Left cardiac atrium (tissue), 4 donors: Measurements from ENCODE around the gene KDM5A. TPM values are rescaled to one million over a fixed set of nuclear protein-coding genes. Genes with fewer than 3 reads are reported as not detected.
"Not testable (repeated sequence)": the region's sequence is repeated elsewhere in the genome, so short reads cannot be mapped to it uniquely, and the experiment has no call there.

Experiments
- ATAC-seq, 2 donors: fragments of 200-7000 bp; cut with Tn5 transposase; one replicate each; pipeline ENCODE4 v1.9.1; 2020; ENCODE audit warnings: mild to moderate bottlenecking in 2 of 2, moderate library complexity in 2 of 2
- DNase-seq: peaks from one replicate; pipeline ENCODE4 v3.0.0-alpha.2; 2020
- intact Hi-C, 2 donors: fragments of 100-400 bp; cut with DNase I; formaldehyde crosslinking; loops; one replicate each; pipeline versions ENCODE4 v1.14.1 to v1.15.1; 2022 to 2023
- long read RNA-seq: library from polyadenylated mRNA; unstranded; transcript quantifications from one replicate; pipeline ENCODE4 v2.0.0, GENCODE V29; 2021
- total RNA-seq, 2 donors: library from RNA; stranded (reverse); fragmentation: NEBNext Ultra II Directional; extraction: Animal tissue kit (Norgen Biotek cat#: 25700); gene quantifications; one replicate each; pipeline ENCODE4 v1.2.1, GENCODE V29; 2021
- donor health status: DM: no; HTN: yes; CAD: no.
- donor health status: DM: no; HTN: yes; CAD: no; lungs with severe emphysema.
- donor health status: DM: yes; HTN: yes; CAD: no.
- donor health status: Dilated cardiomyopathy.

The KDM5A gene
- 10 to 100 TPM; 36.5 to 38.1 TPM for total RNA-seq
- long read RNA-seq, partial matches to known transcripts: 24 of 28 reads
- long read RNA-seq, other reads (novel, unspliced or antisense): 4 of 28 reads

DNA sequence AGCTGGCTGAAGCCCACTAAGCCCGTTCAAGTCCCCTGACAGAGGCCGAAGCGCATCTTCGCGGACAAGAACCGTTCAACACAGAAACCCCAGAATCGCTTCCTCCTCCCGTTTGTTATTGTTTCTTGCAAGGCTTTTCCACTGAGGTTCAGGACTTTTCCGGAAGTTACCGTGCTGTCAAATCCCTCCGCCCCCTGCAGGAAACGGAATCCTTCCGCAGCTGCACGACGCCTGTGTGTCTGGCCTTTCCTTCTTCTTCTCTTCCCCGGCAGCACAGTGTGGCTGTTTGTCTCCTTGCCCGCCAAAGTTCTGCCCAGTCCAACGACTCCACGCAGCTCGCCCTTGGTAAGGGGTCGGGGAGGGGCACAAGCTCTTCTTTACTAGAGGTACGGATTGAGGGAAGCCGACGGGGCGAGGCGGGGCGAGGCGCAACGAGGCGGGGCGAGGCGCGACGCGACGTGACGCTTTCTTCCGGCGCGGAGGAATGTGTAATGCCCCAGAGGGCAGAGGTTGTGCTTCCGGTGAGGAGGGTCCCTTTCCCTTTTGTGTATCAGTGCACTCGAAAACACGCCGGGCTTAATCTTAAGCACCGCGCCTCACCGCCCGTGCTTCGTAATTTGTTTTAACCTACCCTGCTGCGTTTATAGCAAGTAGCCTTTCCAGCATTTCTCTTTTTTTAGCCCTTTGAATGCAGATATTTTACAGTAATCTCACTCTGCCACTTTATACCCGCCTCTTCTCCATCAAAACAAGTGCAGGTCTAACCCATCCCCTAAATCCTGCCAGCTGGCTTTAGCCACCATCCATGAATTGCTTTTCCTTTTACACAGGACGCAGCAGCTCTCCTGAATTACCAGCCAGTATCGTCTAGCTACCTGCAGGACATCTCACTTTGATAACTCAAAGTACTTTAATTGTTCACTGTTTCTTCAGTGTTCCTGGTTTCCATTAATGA, at the start of gene KDM5A:
KDM5A (minus strand) TSS at position 179 of the 955 bp plus-strand sequence. CDS start 229 bp downstream, outside the sequence.
- peak; percentile 90 for DNase-seq
- intact Hi-C loops: no loop called here
- peak; percentile 99 for ATAC-seq

DNA sequence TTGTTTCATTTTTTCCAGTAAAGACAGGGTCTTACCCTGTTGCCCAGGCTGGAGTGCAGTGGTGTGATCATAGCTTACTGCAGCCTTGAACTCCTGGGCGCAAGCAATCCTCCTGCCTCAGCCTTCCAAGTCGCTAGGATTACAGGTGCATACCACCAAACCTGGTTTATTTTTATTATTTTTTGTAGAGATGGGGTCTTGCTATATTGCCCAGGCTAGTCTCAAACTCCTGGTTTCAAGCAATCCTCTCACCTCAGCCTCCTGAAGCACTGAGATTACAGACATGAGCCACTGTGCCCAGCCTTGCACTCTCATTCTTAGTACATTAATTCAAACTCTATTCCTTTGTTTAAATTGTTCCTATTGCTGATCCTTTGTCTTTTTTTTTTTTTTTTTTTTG, 46.6 kb upstream of the KDM5A start:
- ATAC-seq, intact Hi-C loops: not testable (repeated sequence)

GRCh38 chr12:422526-422925, 33.4 kb upstream of the KDM5A start:
- DNase-seq: no peak
- intact Hi-C loops: no loop called here
- ATAC-seq: no peak

More for the DNA sequence above, 46.6 kb upstream of the KDM5A start:
- not testable (repeated sequence) for DNase-seq

- DNase-seq (no peak), ATAC-seq (no peak)
- intact Hi-C loops: no loop called here
Measured at GRCh38 chr12:418432-418831, 29.3 kb upstream of the KDM5A start.

DNA sequence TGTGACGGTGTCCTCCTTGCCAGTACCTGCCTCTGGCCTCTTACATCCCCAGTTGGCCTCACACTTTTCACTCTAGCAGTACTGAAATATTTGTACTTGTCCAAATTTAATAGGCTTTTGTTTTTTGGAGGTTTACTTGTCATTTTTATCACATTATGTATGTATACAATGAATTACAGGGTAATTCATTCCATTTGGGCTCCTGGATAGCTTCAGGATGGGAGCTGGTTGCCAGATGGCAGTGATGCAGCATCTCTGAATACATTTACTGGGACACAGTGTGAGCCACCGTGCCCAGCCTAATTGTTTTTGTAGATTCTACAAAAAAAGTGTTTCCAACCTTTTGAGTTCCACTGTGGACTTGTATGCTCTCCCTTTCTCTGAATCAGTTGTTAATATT, 25.7 kb upstream of the KDM5A start:
- no peak for ATAC-seq
- DNase-seq: no peak
- intact Hi-C loops: no loop called here

DNA sequence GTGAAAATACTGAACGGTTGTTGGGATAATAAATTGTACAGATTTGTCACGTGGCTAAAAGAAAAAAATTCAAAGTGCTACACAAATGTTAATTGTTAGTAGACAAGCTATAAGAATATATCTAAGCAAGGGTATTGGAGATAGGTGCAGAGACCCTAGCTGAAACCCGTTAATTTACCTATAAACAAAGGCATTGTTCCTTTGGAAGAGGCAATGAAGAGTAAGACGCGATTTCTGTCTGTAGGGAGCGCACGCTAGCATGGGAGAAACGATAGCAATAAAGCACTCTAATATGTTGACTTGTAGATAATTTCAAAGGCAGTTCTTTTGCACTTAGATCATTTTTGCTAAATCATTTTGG, 12.9 kb upstream of the KDM5A start:
- intact Hi-C loops: no loop called here
- ATAC-seq (no peak), DNase-seq (no peak)

DNA sequence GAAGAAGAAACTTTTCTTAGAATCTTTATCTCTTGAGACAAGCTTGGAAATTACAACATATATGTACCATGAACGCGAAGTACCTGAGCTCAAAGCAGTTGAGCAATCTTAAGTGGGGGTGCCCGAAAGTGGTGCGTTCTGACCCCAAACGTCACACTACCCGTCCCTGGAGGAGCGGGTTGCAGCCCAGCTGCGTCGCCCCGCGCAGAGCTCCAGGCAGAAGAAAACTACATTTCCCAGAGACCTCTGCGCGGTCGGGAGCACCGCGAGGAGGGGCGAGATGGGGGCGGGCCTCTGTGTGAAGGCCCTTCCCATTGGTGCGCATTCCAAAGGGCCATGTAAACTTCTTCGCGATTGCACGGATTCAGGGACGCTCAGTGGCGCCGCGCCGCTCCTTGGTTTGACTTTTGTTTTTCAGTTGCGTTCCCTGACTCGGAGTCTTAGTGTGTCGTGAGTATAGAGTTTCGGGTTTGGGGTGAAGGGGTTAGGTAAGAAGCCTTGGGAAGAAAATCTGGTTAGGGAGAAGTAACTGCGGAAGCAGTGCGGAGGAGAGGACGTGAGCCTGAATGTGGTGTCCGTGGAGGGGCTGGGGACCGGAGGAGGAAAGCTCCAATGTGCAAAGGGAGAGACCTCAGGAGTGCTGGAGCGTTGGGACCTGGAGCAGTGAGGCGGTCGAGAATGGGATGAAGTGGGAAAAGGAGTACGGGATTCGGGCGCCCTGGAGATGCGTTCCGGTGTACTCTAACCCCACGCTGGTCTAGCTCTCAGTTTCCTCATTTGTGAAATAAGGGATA, 12.3 kb upstream of the KDM5A start, which contains the start of gene CCDC77:
CCDC77 (plus strand) TSS at position 410 of the 794 bp plus-strand sequence. CDS start 7,740 bp downstream, outside the sequence.
- ATAC-seq: peak; percentile 100
- intact Hi-C loops: no loop called here
- DNase-seq: peak; percentile 89

GRCh38 chr12:400828-401227, 11.7 kb upstream of the KDM5A start:
- ATAC-seq (no peak), DNase-seq (no peak)
- intact Hi-C loops: no loop called here

DNA sequence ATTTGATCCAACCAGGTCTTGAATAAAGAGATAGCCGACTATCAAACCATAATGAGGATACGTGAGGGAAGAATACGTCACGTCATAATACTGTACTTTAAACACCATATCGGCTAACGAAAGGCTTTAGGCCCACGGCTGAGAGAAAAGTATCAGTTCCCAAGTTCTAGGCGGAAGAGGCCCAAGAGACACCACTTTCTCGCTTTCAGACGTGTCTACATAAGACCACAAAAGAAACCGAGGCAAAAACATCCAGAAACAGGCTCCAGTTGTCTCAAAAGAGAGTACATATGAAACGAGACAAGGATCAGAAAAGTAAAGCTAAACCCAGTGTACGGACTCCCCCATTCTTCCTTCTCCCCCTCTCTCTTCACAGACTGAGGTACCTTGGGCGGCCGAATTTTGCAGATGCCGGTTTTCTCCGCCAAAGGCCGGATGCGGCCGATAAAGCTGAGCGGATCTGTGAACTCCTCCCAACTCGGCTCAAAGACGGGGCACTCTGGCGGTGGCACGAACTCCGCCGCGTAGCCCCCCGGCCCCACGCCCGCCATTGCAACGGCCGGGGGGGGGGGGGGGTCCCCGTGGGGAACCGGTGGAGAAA, 479 bp downstream of the KDM5A start:
- intact Hi-C loops: no loop called here
- peak; percentile 32 to 51 for ATAC-seq

DNA sequence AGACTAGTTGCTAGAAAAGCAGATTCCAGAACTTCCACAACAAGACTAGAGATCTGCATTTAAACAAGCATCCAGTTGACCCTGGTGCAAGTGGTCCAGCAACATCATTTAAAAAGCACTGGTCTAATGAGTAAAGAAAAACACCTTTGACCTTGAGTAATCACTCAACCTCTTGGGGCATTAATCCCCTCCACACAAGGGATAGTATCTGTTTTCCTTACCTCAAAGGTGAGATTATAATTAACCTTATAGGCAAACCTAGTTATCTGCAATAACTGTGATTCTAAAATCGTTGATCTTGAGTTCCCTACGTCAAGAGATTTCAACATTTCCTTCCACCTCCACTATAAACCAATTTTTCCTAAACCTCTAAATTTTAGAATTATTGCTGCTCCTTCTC, 1.1 kb downstream of the KDM5A start:
- no peak for DNase-seq
- intact Hi-C loops: no loop called here

More for the DNA sequence above, 479 bp downstream of the KDM5A start:
- no peak for DNase-seq

DNA sequence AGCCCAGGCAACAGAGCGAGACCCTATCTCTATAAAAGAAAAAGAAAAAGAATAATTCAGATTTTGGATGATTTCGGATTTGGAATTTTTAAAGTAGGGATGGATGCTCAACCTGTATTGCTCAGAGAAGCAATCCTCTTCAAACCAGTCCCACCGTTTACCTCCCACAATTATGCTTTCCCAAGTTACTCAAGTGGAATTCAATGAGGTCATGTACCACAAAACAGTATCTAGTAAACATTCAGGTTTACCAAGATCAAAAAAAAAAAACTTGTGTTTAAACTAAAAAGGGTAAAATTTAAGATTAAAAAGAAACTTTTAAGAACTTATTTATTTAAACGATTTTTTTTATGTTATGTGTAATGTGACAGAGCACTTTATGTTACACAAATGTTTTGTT, 2.5 kb downstream of the KDM5A start:
- intact Hi-C loops: no loop called here
- ATAC-seq (no peak), DNase-seq (no peak)

More for the DNA sequence above, 1.1 kb downstream of the KDM5A start:
- no peak for ATAC-seq

GRCh38 chr12:370739-371485, 18.2 kb downstream of the KDM5A start:
- DNase-seq, intact Hi-C loops, ATAC-seq: not testable (repeated sequence)

DNA sequence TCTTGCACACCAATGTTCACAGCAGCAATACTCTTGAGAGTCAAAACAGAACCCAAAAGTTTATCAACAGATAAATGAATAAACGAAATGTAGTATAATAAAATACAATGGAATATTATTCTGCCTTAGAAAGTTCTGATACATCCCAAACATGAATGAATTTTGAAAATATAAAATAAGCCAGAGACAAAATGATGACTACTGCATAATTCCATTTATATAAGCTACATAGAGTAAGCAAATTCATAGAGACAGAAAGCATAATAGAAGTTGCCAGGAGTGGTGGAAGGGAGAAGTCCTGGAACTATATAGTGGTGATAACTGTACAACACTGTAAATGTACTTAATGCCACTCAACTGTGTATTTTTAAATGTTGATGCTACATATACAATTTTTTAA, 21.1 kb downstream of the KDM5A start:
- no peak for DNase-seq
- ATAC-seq: no peak
- intact Hi-C loops: no loop called here

DNA sequence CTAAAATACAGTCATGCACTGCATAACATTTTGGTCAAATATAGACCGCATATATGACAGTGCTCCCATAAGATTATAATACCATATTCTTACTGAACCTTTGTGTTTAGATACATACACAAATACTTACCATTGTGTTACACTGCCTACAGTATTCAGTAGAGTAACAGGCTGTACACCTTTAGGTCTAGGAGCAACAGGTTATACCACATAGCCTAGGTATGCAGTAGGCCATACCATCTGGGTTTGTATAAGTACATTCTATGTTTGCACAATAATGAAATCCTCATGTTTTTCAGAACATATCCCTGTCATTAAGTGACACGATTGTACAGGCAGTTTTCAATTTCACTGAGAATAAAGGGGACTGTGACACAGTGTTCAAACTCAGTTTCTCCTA, 22.3 kb downstream of the KDM5A start:
- intact Hi-C loops: no loop called here
- no peak for DNase-seq
- no peak for ATAC-seq

GRCh38 chr12:359091-359490, 30.0 kb downstream of the KDM5A start:
- intact Hi-C loops: no loop called here
- ATAC-seq (no peak), DNase-seq (no peak)

DNA sequence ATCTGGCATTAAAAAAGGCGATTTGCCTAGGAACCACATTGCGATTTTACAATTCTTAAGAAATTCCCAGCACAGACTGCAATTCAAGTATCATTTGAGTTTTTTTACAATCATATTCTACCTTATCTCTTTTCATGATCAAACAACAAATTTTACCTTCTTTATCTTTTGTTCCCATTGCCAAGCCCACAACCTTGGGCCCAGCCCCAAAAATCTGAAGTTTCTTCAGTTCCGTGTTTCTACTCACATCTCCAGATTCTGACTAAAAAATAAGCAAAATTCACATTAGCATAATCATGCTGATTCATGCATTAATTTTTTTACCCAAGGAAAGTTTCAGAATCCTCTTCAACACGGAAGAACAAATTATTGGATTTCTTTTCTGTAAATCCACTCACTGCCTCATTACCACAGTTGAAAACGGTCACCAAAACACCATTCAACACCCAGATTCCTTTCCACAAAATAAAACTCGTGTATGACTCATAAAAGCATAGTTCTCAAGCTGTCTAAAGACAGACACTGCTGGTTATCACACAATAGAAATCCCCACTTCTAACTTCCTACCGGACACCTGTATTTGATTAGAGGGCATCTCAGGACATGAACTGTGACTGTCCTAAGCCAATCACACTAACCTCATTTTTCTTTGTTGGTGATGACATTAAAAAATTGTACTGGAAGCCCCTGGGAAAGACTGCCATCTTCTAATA, 32.7 kb downstream of the KDM5A start:
- DNase-seq (no peak), ATAC-seq (no peak)
- intact Hi-C loops: no loop called here

GRCh38 chr12:351197-351596, 37.9 kb downstream of the KDM5A start:
- intact Hi-C loops, ATAC-seq, DNase-seq: not testable (repeated sequence)

- intact Hi-C loops, ATAC-seq, DNase-seq: not testable (repeated sequence)
Measured at GRCh38 chr12:349625-350024, 39.5 kb downstream of the KDM5A start.
